GM19468 (cell line): Measurements from ENCODE around the gene PHACTR3.

Experiments
- ATAC-seq: cut with Tn5 transposase; IDR thresholded peaks from one replicate; pipeline ENCODE4 v1.9.1; 2021; ENCODE audit warnings: mild to moderate bottlenecking, moderate library complexity, moderate number of reproducible peaks; ENCODE audit not compliant: unreplicated experiment; ENCODE audit errors: extremely low read depth

The PHACTR3 gene

GRCh38 chr20:59666586-59666985 is 62.2 kb downstream of the PHACTR3 start:
- no peak for ATAC-seq

GRCh38 chr20:59667131-59667530 is 62.8 kb downstream of the PHACTR3 start:
- no peak for ATAC-seq

- no peak for ATAC-seq
Measured at GRCh38 chr20:59667981-59668515, 63.7 kb downstream of the PHACTR3 start.

GRCh38 chr20:59668926-59669850 is 64.8 kb downstream of the PHACTR3 start:
- ATAC-seq, result no peak

GRCh38 chr20:59670786-59671492 is 66.6 kb downstream of the PHACTR3 start:
- no peak for ATAC-seq

- ATAC-seq, result no peak
Measured at GRCh38 chr20:59671661-59672471, 67.5 kb downstream of the PHACTR3 start.

DNA sequence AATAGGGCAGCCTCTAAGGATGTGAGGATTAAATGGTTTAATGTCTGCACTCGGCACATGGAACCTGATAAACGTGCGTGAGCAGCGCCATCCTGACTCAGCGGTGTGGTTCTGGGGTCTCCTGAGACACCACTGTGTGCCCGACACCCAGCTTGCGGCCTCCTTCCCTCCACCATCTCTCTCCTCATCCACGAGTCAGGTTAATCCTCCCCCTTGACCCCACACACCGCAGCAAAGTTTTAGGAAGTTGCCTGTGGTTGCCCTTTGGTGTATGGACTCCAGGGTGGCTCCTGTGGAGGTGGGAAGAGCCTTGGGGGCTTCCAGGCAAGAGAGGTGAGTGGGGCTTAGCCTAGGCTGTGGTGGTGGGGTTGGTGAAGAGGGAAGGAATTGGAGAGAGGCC is 68.2 kb downstream of the PHACTR3 start:
- no peak for ATAC-seq

- no peak for ATAC-seq
Measured at GRCh38 chr20:59673288-59673997, 69.1 kb downstream of the PHACTR3 start.

DNA sequence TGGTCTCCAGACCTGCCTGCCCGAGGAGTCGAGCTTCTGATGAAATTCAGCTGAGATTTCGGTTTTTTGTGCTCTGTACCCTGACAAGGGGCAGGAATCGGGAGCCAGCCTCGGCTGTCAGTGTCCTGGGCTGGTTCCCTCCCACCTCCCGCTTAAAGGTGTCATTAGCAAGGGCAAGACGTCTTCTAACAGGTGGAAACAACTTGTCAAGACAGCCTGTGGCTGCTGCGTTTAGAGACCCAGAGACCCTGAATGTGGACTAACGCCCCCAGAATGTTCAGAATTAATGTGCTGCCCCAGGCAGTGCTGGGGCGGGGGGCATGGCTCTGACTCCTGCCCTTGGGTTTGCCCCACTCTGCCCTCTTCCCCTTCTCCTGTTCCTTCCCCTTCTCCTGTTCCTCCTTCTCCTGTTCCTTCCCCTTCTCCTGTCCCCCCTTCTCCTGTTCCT is 69.7 kb downstream of the PHACTR3 start:
- ATAC-seq, result no peak

GRCh38 chr20:59676126-59676850 is 71.9 kb downstream of the PHACTR3 start:
- ATAC-seq, result no peak

DNA sequence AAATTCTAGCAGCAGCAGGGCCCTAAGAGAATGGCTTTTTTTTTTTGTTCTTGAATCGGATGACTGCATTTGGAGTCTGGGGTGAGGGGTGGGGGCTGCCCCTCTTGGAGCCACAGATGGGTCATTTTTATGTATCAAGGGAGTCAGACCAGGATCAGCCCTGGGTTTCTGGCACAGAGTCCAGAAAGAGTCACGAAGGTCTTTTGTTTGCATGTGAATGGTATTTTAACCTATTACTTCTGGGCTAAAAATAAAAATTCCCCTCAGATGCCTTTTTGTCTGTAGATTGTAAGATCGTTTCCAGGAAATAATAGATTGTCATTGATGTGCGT is 72.5 kb downstream of the PHACTR3 start:
- no peak for ATAC-seq

GRCh38 chr20:59677586-59677985 is 73.2 kb downstream of the PHACTR3 start:
- ATAC-seq, result no peak

DNA sequence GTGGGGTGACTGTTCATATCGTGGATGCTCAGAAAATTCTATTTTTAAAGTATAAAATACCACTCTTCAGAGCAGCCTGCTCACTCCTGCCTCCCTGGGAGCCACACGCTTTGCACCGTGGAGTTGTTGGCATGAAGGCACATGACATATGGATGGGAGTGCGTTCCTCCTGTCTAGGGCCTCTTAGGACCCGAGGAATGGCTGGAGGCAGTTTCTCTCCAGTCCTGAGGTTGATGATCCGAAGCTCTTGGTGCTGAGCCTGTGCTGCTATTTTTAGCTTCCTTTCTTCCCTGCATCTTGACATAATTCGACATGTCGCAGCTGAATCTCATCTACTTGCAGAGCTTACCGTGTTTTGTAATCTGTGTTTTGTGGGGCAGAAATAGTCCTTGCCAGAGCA is 73.9 kb downstream of the PHACTR3 start:
- ATAC-seq, result no peak

DNA sequence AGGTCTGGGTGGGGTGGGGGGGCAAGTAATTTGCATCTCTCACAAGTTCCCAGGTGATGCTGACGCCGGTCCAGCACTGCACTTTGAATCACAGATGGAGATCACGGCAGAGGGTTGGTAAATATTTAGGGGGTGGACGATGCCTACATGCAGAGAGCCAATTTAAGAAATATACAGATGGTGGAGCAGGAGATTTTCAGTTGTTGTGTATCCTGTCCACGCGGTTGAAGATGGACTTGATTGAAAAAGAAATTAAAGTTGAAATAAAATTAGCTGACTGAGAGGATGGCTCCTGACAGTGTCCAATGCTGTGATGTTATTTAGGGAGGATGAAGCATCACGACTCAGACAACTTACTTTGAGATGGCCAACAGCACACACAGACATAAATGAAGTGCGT is 74.6 kb downstream of the PHACTR3 start:
- no peak for ATAC-seq

- ATAC-seq, result no peak
Measured at GRCh38 chr20:59680148-59680650, 75.9 kb downstream of the PHACTR3 start.

- ATAC-seq, result no peak
Measured at GRCh38 chr20:59680852-59681251, 76.5 kb downstream of the PHACTR3 start.

DNA sequence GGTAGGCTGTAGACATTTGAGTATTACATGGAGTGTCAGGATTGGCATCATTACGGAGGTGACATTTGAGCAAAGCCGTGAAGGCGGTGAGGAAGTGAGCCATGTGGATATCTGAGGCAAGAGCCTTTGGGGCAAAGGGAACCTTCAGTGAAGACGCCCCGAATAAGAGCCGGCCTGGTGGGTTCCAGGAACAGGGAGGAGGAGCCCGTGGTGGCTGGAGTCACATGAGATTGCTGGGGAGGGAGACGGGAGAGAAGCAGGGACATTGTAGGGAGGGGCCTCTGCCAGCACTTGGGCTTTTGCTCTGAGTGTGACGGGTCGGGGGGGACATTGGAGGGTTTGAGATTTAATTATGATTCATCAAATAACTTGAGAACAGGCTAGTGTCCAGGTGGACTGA is 78.3 kb downstream of the PHACTR3 start:
- ATAC-seq, result no peak

DNA sequence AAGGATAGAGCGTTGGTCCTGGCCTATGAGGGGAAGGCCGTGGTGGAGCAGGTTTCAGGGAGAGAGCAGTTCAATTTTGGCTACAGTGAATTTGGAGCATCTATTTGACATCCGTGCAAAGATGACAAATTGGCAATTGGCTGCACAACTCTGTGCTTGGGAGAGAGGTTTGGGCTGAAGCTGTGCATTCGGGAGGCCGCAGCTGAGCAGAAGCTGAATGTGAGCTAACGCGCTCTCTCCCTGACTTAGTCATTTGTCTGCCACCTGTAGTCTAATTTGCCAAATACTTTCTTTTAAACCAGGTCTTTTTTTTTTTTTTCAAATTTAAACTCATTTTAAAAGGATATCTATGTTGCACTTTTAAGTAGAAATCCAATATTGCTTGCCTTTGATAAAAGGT is 78.8 kb downstream of the PHACTR3 start:
- ATAC-seq, result no peak

- ATAC-seq, result no peak
Measured at GRCh38 chr20:59684685-59685242, 80.4 kb downstream of the PHACTR3 start.
